HepG2 (cell line): ENCODE results near the gene ZCCHC3. TPM values are rescaled to one million over a fixed set of nuclear protein-coding genes. Genes with fewer than 3 reads are reported as not detected.

Experiments
- ATRX ChIP-seq: sonication (generic); formaldehyde crosslinking; IDR thresholded peaks from 2 replicates; pipeline ENCODE4 v1.4.0; 2020; ENCODE audit warnings: missing genetic modification reagents, borderline replicate concordance
- CREM ChIP-seq, 2 experiments: sonication (generic) in 1 of 2; formaldehyde crosslinking in 1 of 2; IDR thresholded peaks; 2 replicates each; pipeline versions ENCODE4 v1.4.0 to v1.6.1; 2016 to 2020; ENCODE audit warnings: antibody characterized with exemption in 1 of 2, mild to moderate bottlenecking in 1 of 2, missing genetic modification reagents in 1 of 2
- HOXA3 ChIP-seq: sonication (generic); formaldehyde crosslinking; IDR thresholded peaks from 2 replicates; pipeline ENCODE4 v1.5.0; 2020; ENCODE audit warnings: missing genetic modification reagents
- KAT8 ChIP-seq: IDR thresholded peaks from 2 replicates; pipeline ENCODE4 v1.6.1; 2016; ENCODE audit warnings: missing genetic modification reagents, missing compliant biosample characterization
- KDM4B ChIP-seq: sonication (generic); formaldehyde crosslinking; IDR thresholded peaks from 2 replicates; pipeline ENCODE4 v1.4.0; 2020; ENCODE audit warnings: missing genetic modification reagents
- MAFG ChIP-seq: sonication (generic); formaldehyde crosslinking; IDR thresholded peaks from 2 replicates; pipeline ENCODE4 v1.5.1; 2020; ENCODE audit warnings: mild to moderate bottlenecking, missing genetic modification reagents
- MXI1 ChIP-seq: IDR thresholded peaks from 3 replicates; pipeline ENCODE4 v1.6.1; 2012; ENCODE audit warnings: low read depth, low read length, inconsistent platforms, borderline replicate concordance
- SAFB2 ChIP-seq: sonication (generic); formaldehyde crosslinking; IDR thresholded peaks from 2 replicates; pipeline ENCODE4 v1.5.1; 2020; ENCODE audit warnings: missing genetic modification reagents, low read depth, mild to moderate bottlenecking, borderline replicate concordance
- SCMH1 ChIP-seq: sonication (generic); formaldehyde crosslinking; IDR thresholded peaks from 2 replicates; pipeline ENCODE4 v1.9.0; 2021; ENCODE audit warnings: missing genetic modification reagents, mild to moderate bottlenecking, borderline replicate concordance
- SRSF1 ChIP-seq: fragments of 200-400 bp; formaldehyde crosslinking; optimal IDR thresholded peaks from 2 replicates; pipeline ENCODE3; 2017; ENCODE audit warnings: mild to moderate bottlenecking, low read depth, low read length, moderate library complexity
- TRIM24 ChIP-seq: sonication (generic); formaldehyde crosslinking; IDR thresholded peaks from 2 replicates; pipeline ENCODE4 v1.8.0; 2022; ENCODE audit warnings: mild to moderate bottlenecking, missing genetic modification reagents
- TSC22D2 ChIP-seq: sonication (generic); formaldehyde crosslinking; IDR thresholded peaks from 2 replicates; pipeline ENCODE4 v1.5.1; 2020; ENCODE audit warnings: missing genetic modification reagents, mild to moderate bottlenecking, borderline replicate concordance
- ZNF12 ChIP-seq: sonication (generic); formaldehyde crosslinking; IDR thresholded peaks from 2 replicates; pipeline ENCODE4 v1.5.0; 2020; ENCODE audit warnings: missing genetic modification reagents
- ZNF138 ChIP-seq: sonication (generic); formaldehyde crosslinking; IDR thresholded peaks from 2 replicates; pipeline ENCODE4 v1.5.0; 2020; ENCODE audit warnings: mild to moderate bottlenecking, low read depth, missing genetic modification reagents
- ZNF224 ChIP-seq: sonication (generic); formaldehyde crosslinking; IDR thresholded peaks from 2 replicates; pipeline ENCODE4 v1.5.0; 2020; ENCODE audit warnings: mild to moderate bottlenecking, missing genetic modification reagents
- ZNF33B ChIP-seq: sonication (generic); formaldehyde crosslinking; IDR thresholded peaks from 2 replicates; pipeline ENCODE4 v1.5.1; 2020; ENCODE audit warnings: mild to moderate bottlenecking, missing genetic modification reagents
- ZNF607 ChIP-seq: sonication (generic); formaldehyde crosslinking; IDR thresholded peaks from 2 replicates; pipeline ENCODE4 v1.5.1; 2020; ENCODE audit warnings: missing genetic modification reagents, mild to moderate bottlenecking, borderline replicate concordance
- ZNF891 ChIP-seq: sonication (generic); formaldehyde crosslinking; IDR thresholded peaks from 2 replicates; pipeline ENCODE4 v1.5.0; 2020; ENCODE audit warnings: mild to moderate bottlenecking, missing genetic modification reagents
- polyA plus RNA-seq, 8 experiments: library from polyadenylated mRNA; depleted of rRNA in 3 of 8; stranded (reverse) in 7 of 8; unstranded in 1 of 8; fragments of >200 nt; fragmentation: Illumina TruSeq in 4 of 8; extraction: Trizol in 4 of 8; gene quantifications; 2 replicates each; pipeline versions ENCODE4 v1.2.1 to v1.2.3, GENCODE V29; 2011 to 2016; ENCODE audit warnings: low read depth in 4 of 8, missing spikeins in 1 of 8, mixed read lengths in 1 of 8; ENCODE audit not compliant: insufficient read depth in 1 of 8
- total RNA-seq, 5 experiments: library from RNA; depleted of rRNA; stranded (reverse); fragments of >200 nt; fragmentation: Illumina TruSeq; extraction: Trizol; gene quantifications; 2 replicates each; pipeline ENCODE4 v1.2.3, GENCODE V29; 2016; ENCODE audit warnings: low read depth in 1 of 5
- TF ChIP-seq, protein P1 (sequence below): IDR thresholded peaks from 2 replicates; pipeline ENCODE4 v1.6.1; 2016; ENCODE audit warnings: missing compliant biosample characterization, missing genetic modification reagents, borderline replicate concordance
- TF ChIP-seq, protein P2 (sequence below): sonication (generic); formaldehyde crosslinking; IDR thresholded peaks from 2 replicates; pipeline ENCODE4 v1.4.0; 2020; ENCODE audit warnings: missing genetic modification reagents
- TF ChIP-seq, protein P3 (sequence below): sonication (generic); formaldehyde crosslinking; IDR thresholded peaks from 2 replicates; pipeline ENCODE4 v1.4.0; 2020; ENCODE audit warnings: missing genetic modification reagents
- TF ChIP-seq, protein P4 (sequence below): sonication (generic); formaldehyde crosslinking; IDR thresholded peaks from 2 replicates; pipeline ENCODE4 v1.4.0; 2020; ENCODE audit warnings: missing genetic modification reagents
- TF ChIP-seq, protein P5 (sequence below): sonication (generic); formaldehyde crosslinking; IDR thresholded peaks from 2 replicates; pipeline ENCODE4 v1.8.1; 2023; ENCODE audit warnings: missing genetic modification reagents, mild to moderate bottlenecking, borderline replicate concordance
- TF ChIP-seq, protein P6 (sequence below): sonication (generic); formaldehyde crosslinking; IDR thresholded peaks from 2 replicates; pipeline ENCODE4 v1.8.0; 2022; ENCODE audit warnings: mild to moderate bottlenecking, missing genetic modification reagents, moderate library complexity

Gene ZCCHC3
- total and polyA plus RNA-seq, 2 of the 13 experiments (the other 11 are each of a cell fraction or from before 2014, with no cell fraction given), result 46.6 to 63.0 TPM

DNA sequence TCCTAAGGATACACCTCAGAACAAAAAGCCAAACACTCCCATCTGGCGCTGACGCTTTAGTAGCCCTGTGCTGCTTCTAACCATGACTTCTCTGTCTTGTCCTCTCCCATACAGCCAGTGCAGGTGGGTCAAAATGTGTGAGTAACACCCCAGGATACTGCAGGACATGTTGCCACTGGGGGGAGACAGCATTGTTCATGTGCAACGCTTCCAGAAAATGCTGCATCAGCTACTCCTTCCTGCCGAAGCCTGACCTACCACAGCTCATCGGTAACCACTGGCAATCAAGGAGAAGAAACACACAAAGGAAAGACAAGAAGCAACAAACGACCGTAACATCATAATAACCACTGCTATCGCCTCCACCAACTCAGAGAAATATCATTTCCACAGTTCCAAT, 38.4 kb upstream of the ZCCHC3 start (continued):
- TF ChIP-seq, protein P1, sequence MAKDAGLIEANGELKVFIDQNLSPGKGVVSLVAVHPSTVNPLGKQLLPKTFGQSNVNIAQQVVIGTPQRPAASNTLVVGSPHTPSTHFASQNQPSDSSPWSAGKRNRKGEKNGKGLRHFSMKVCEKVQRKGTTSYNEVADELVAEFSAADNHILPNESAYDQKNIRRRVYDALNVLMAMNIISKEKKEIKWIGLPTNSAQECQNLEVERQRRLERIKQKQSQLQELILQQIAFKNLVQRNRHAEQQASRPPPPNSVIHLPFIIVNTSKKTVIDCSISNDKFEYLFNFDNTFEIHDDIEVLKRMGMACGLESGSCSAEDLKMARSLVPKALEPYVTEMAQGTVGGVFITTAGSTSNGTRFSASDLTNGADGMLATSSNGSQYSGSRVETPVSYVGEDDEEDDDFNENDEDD (CRISPR knock-in tag), result no peak
- TF ChIP-seq HOXA3 (CRISPR knock-in tag) (no peak), ATRX (CRISPR knock-in tag) (no peak), ZNF607 (CRISPR knock-in tag) (no peak), SRSF1 (no peak), KDM4B (CRISPR knock-in tag) (no peak), ZNF891 (no peak), MXI1 (peak; percentile 29; the same call in 1 of the 3 replicates), CREM (IDR thresholded peaks at IDR 0.05) (no peak), CREM (CRISPR knock-in tag; IDR thresholded peaks at IDR 0.05) (no peak), TSC22D2 (CRISPR knock-in tag) (peak; percentile 60; the same call in 1 of the 2 replicates), KAT8 (CRISPR knock-in tag) (no peak), ZNF138 (CRISPR knock-in tag) (no peak), TRIM24 (no peak), ZNF33B (CRISPR knock-in tag) (no peak), SAFB2 (CRISPR knock-in tag) (no peak), MAFG (CRISPR knock-in tag) (peak; percentile 98), ZNF12 (CRISPR knock-in tag) (no peak), SCMH1 (no peak), ZNF224 (CRISPR knock-in tag) (no peak)
- TF ChIP-seq, protein P2, sequence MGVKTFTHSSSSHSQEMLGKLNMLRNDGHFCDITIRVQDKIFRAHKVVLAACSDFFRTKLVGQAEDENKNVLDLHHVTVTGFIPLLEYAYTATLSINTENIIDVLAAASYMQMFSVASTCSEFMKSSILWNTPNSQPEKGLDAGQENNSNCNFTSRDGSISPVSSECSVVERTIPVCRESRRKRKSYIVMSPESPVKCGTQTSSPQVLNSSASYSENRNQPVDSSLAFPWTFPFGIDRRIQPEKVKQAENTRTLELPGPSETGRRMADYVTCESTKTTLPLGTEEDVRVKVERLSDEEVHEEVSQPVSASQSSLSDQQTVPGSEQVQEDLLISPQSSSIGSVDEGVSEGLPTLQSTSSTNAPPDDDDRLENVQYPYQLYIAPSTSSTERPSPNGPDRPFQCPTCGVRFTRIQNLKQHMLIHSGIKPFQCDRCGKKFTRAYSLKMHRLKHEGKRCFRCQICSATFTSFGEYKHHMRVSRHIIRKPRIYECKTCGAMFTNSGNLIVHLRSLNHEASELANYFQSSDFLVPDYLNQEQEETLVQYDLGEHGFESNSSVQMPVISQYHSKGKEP, result no peak
- TF ChIP-seq, protein P3, sequence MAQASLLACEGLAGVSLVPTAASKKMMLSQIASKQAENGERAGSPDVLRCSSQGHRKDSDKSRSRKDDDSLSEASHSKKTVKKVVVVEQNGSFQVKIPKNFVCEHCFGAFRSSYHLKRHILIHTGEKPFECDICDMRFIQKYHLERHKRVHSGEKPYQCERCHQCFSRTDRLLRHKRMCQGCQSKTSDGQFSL (CRISPR knock-in tag), result no peak
- TF ChIP-seq, protein P4, sequence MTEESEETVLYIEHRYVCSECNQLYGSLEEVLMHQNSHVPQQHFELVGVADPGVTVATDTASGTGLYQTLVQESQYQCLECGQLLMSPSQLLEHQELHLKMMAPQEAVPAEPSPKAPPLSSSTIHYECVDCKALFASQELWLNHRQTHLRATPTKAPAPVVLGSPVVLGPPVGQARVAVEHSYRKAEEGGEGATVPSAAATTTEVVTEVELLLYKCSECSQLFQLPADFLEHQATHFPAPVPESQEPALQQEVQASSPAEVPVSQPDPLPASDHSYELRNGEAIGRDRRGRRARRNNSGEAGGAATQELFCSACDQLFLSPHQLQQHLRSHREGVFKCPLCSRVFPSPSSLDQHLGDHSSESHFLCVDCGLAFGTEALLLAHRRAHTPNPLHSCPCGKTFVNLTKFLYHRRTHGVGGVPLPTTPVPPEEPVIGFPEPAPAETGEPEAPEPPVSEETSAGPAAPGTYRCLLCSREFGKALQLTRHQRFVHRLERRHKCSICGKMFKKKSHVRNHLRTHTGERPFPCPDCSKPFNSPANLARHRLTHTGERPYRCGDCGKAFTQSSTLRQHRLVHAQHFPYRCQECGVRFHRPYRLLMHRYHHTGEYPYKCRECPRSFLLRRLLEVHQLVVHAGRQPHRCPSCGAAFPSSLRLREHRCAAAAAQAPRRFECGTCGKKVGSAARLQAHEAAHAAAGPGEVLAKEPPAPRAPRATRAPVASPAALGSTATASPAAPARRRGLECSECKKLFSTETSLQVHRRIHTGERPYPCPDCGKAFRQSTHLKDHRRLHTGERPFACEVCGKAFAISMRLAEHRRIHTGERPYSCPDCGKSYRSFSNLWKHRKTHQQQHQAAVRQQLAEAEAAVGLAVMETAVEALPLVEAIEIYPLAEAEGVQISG (CRISPR knock-in tag), result no peak
- TF ChIP-seq, protein P5, sequence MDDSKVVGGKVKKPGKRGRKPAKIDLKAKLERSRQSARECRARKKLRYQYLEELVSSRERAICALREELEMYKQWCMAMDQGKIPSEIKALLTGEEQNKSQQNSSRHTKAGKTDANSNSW (CRISPR knock-in tag), result no peak
- TF ChIP-seq, protein P6, sequence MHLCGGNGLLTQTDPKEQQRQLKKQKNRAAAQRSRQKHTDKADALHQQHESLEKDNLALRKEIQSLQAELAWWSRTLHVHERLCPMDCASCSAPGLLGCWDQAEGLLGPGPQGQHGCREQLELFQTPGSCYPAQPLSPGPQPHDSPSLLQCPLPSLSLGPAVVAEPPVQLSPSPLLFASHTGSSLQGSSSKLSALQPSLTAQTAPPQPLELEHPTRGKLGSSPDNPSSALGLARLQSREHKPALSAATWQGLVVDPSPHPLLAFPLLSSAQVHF (CRISPR knock-in tag), result no peak
